Activated CD4-positive, alpha-beta T cell treated with anti-CD3 and anti-CD28 coated beads, Interleukin-2, amount 10 ng/mL, durations not matched to agents 7 days and 5 days (primary cell): Measurements from ENCODE around the gene NOL12. TPM values are rescaled to one million over a fixed set of nuclear protein-coding genes. Genes with fewer than 3 reads are reported as not detected.

Experiments
- CTCF ChIA-PET: fragments of 350-600 bp; sonication (Branson Sonifier 250); formaldehyde crosslinking; loops from one replicate; lab custom pipeline; 2021; ENCODE audit warnings: antibody characterized with exemption; lab: Charles Lee
- POLR2A ChIA-PET: fragments of 350-600 bp; sonication (Branson Sonifier 250); formaldehyde crosslinking; loops from one replicate; lab custom pipeline; 2021; ENCODE audit warnings: antibody characterized with exemption; lab: Charles Lee
- DNase-seq: peaks from one replicate; pipeline ENCODE4 v3.0.0-alpha.2; 2020
- H3K27ac Mint-ChIP-seq: one replicate; pipeline ENCODE4 v1.8.0; 2021; ENCODE audit warnings: mild to moderate bottlenecking, moderate library complexity, mixed read lengths
- H3K27me3 Mint-ChIP-seq: one replicate; pipeline ENCODE4 v1.8.0; 2021; ENCODE audit warnings: mixed read lengths
- H3K36me3 Mint-ChIP-seq: one replicate; pipeline ENCODE4 v1.8.0; 2021; ENCODE audit warnings: low read depth, mixed read lengths
- H3K4me1 Mint-ChIP-seq: one replicate; pipeline ENCODE4 v1.8.0; 2021; ENCODE audit warnings: mixed read lengths
- H3K4me3 Mint-ChIP-seq: one replicate; pipeline ENCODE4 v1.8.0; 2021; ENCODE audit warnings: mild to moderate bottlenecking, moderate library complexity, mixed read lengths
- H3K9me3 Mint-ChIP-seq: one replicate; pipeline ENCODE4 v1.8.0; 2021; ENCODE audit warnings: mixed read lengths
- total RNA-seq, 2 experiments: library from RNA; stranded (reverse); gene quantifications; one replicate each; pipeline ENCODE4 v1.2.3, GENCODE V29; 2021

Gene NOL12
- 10 to 100 TPM; 57.3 to 57.7 TPM for total RNA-seq

- ChIA-PET POLR2A (interaction anchor here (0.6 to 0.7 kb wide), 3 partner anchors 9 to 81 kb away, joined by 3 to 4 read pairs (median 4); no protein-coding TSS in a partner anchor), CTCF (interaction anchor here (0.6 to 15.4 kb wide), 5 partner anchors 10 to 79 kb away, joined by 3 to 143 read pairs (median 4); partner anchors contain the start of gene SH3BP1)
- H3K4me1 Mint-ChIP-seq = peaks cover 31% of the 10 kb centered on the region
- H3K36me3 Mint-ChIP-seq = peaks cover 20% of the 10 kb centered on the region
- no peaks in the 10 kb centered on the region for H3K27me3 Mint-ChIP-seq
- DNase-seq = peak; percentile 80
- peak within 1 kb of the TSS; percentile 96 for H3K27ac Mint-ChIP-seq
- H3K9me3 Mint-ChIP-seq = no peaks in the 10 kb centered on the region
- peak within 1 kb of the TSS; percentile 94 for H3K4me3 Mint-ChIP-seq
Measured at GRCh38 chr22:37686002-37686982, at the start of gene NOL12. Gene NOL12 (plus strand): TSS chr22:37686343. CDS start chr22:37686393, 50 bp downstream.

GRCh38 chr22:37636949-37637273, 49.2 kb upstream of the NOL12 start:
- H3K9me3 Mint-ChIP-seq = no peaks in the 10 kb centered on the region
- ChIA-PET CTCF (interaction anchor here (0.8 to 3.0 kb wide), 8 partner anchors 10 to 44 kb away, joined by 3 to 17 read pairs (median 4); partner anchors contain the start of gene GGA1), POLR2A (interaction anchor here (1.0 kb wide), 1 partner anchor 9 kb away, joined by 5 read pairs; no protein-coding TSS in a partner anchor)

GRCh38 chr22:37638391-37639069, 47.6 kb upstream of the NOL12 start:
- peak; percentile 70 for DNase-seq
- Mint-ChIP-seq H3K27me3 (no peaks in the 10 kb centered on the region), H3K4me1 (peaks cover 75% of the 10 kb centered on the region), H3K9me3 (no peaks in the 10 kb centered on the region), H3K36me3 (peaks cover 43% of the 10 kb centered on the region), H3K27ac (peak overlapping the region; percentile 90), H3K4me3 (peak overlapping the region; percentile 98)
- CTCF ChIA-PET = interaction anchor here (1.0 to 7.9 kb wide), 8 partner anchors 11 to 46 kb away, joined by 3 to 143 read pairs (median 5); partner anchors contain the start of genes GGA1, LGALS1, NOL12 and PDXP
- POLR2A ChIA-PET = no interaction called here

More at GRCh38 chr22:37636949-37637273, 49.2 kb upstream of the NOL12 start:
- Mint-ChIP-seq H3K4me3 (peak overlapping the region; percentile 98), H3K27me3 (no peaks in the 10 kb centered on the region), H3K27ac (peak overlapping the region; percentile 90), H3K4me1 (peaks cover 71% of the 10 kb centered on the region), H3K36me3 (peaks cover 29% of the 10 kb centered on the region)
- DNase-seq = no peak

GRCh38 chr22:37639070-37639760, 46.9 kb upstream of the NOL12 start, which contains the start of gene SH3BP1:
Gene SH3BP1 (plus strand): TSS chr22:37639669. CDS start chr22:37639788, 119 bp downstream.
- H3K27me3 Mint-ChIP-seq = no peaks in the 10 kb centered on the region
- H3K9me3 Mint-ChIP-seq = no peaks in the 10 kb centered on the region
- peaks cover 46% of the 10 kb centered on the region for H3K36me3 Mint-ChIP-seq
- DNase-seq = peak; percentile 73
- POLR2A ChIA-PET = no interaction called here
- peaks cover 73% of the 10 kb centered on the region for H3K4me1 Mint-ChIP-seq
- CTCF ChIA-PET = interaction anchor here (1.2 to 7.9 kb wide), 4 partner anchors 9 to 41 kb away, joined by 3 to 143 read pairs (median 72); partner anchors contain the start of genes GGA1, LGALS1, NOL12 and PDXP
- peak within 1 kb of the TSS; percentile 98 for H3K27ac Mint-ChIP-seq
- H3K4me3 Mint-ChIP-seq = peak within 1 kb of the TSS; percentile 98

GRCh38 chr22:37639771-37640590, 46.2 kb upstream of the NOL12 start:
- Mint-ChIP-seq H3K9me3 (no peaks in the 10 kb centered on the region), H3K4me1 (peaks cover 65% of the 10 kb centered on the region), H3K27me3 (no peaks in the 10 kb centered on the region), H3K27ac (peak overlapping the region; percentile 98), H3K36me3 (peaks cover 44% of the 10 kb centered on the region), H3K4me3 (peak overlapping the region; percentile 98)
- CTCF ChIA-PET = interaction anchor here (0.6 to 7.9 kb wide), 6 partner anchors 10 to 1149 kb away, joined by 3 to 143 read pairs (median 3); partner anchors contain the start of genes LGALS1, NOL12 and PDXP
- no peak for DNase-seq
- POLR2A ChIA-PET = no interaction called here

- H3K4me3 Mint-ChIP-seq = peak overlapping the region; percentile 98
Measured at GRCh38 chr22:37640591-37641560, 45.3 kb upstream of the NOL12 start.

GRCh38 chr22:37641561-37641949, 44.6 kb upstream of the NOL12 start:
- Mint-ChIP-seq H3K4me3 (peak overlapping the region; percentile 98), H3K27ac (peak overlapping the region; percentile 74), H3K4me1 (peaks cover 51% of the 10 kb centered on the region), H3K9me3 (no peaks in the 10 kb centered on the region), H3K27me3 (no peaks in the 10 kb centered on the region), H3K36me3 (peaks cover 51% of the 10 kb centered on the region)
- ChIA-PET POLR2A (interaction anchor here (0.6 kb wide), 1 partner anchor 17 kb away, joined by 5 read pairs; the partner anchor contains the start of gene PDXP), CTCF (interaction anchor here (0.6 to 7.9 kb wide), 6 partner anchors 12 to 161 kb away, joined by 3 to 143 read pairs (median 13); partner anchors contain the start of genes LGALS1, NOL12 and PDXP)
- no peak for DNase-seq

More at GRCh38 chr22:37640591-37641560, 45.3 kb upstream of the NOL12 start:
- Mint-ChIP-seq H3K27me3 (no peaks in the 10 kb centered on the region), H3K27ac (peak overlapping the region; percentile 98), H3K9me3 (no peaks in the 10 kb centered on the region), H3K4me1 (peaks cover 56% of the 10 kb centered on the region), H3K36me3 (peaks cover 52% of the 10 kb centered on the region)
- DNase-seq = no peak
- ChIA-PET CTCF (interaction anchor here (0.7 to 7.9 kb wide), 5 partner anchors 11 to 48 kb away, joined by 3 to 143 read pairs (median 3); partner anchors contain the start of genes LGALS1, NOL12 and PDXP), POLR2A (no interaction called here)

GRCh38 chr22:37643225-37643847, 42.8 kb upstream of the NOL12 start:
- H3K9me3 Mint-ChIP-seq = no peaks in the 10 kb centered on the region
- CTCF ChIA-PET = interaction anchor here (0.6 to 7.9 kb wide), 22 partner anchors 9 to 323 kb away, joined by 3 to 143 read pairs (median 8); partner anchors contain the start of genes GCAT, GGA1, LGALS1 and NOL12

GRCh38 chr22:37647317-37647716, 38.8 kb upstream of the NOL12 start:
- CTCF ChIA-PET = interaction anchor here (0.7 to 0.8 kb wide), 2 partner anchors 11 to 33 kb away, joined by 3 to 4 read pairs; partner anchors contain the start of gene PDXP
- Mint-ChIP-seq H3K4me3 (no peak overlapping the region), H3K4me1 (peaks cover 19% of the 10 kb centered on the region), H3K36me3 (peaks cover 67% of the 10 kb centered on the region), H3K9me3 (no peaks in the 10 kb centered on the region), H3K27ac (no peak overlapping the region), H3K27me3 (no peaks in the 10 kb centered on the region)
- POLR2A ChIA-PET = no interaction called here
- no peak for DNase-seq

More at GRCh38 chr22:37643225-37643847, 42.8 kb upstream of the NOL12 start:
- POLR2A ChIA-PET = interaction anchor here (0.5 to 1.2 kb wide), 3 partner anchors 16 to 38 kb away, joined by 3 to 4 read pairs (median 3); no protein-coding TSS in a partner anchor
- Mint-ChIP-seq H3K4me3 (peak overlapping the region; percentile 49), H3K27me3 (no peaks in the 10 kb centered on the region), H3K4me1 (peaks cover 33% of the 10 kb centered on the region), H3K36me3 (peaks cover 61% of the 10 kb centered on the region), H3K27ac (peak overlapping the region; percentile 68)
- DNase-seq = peak; percentile 89
